Lung (tissue), 12 donors: ENCODE measurements around the gene ETV6. TPM values are rescaled to one million over a fixed set of nuclear protein-coding genes. Genes with fewer than 3 reads are reported as not detected.

Source experiments
- ATAC-seq: fragments of 200-7000 bp; cut with Tn5 transposase; one replicate; pipeline ENCODE4 v1.9.1; 2020; ENCODE audit warnings: moderate number of reproducible peaks; ENCODE audit not compliant: insufficient read depth, low FRiP score
- DNase-seq, 3 donors: peaks; one replicate each; pipeline ENCODE4 v3.0.0-alpha.2; 2013 to 2017
- H3K27ac ChIP-seq, 2 donors: one replicate each; pipeline ENCODE4 v1.5.1; 2013; ENCODE audit warnings: mild to moderate bottlenecking in 2 of 2, moderate library complexity in 2 of 2, control low read depth in 1 of 2, inconsistent platforms in 1 of 2, low read depth in 1 of 2, low read length in 1 of 2
- H3K27me3 ChIP-seq, 3 donors: one replicate each; pipeline ENCODE4 v1.5.1; 2013; ENCODE audit warnings: low read length in 2 of 3; ENCODE audit not compliant: control insufficient read depth in 3 of 3, insufficient read depth in 3 of 3
- H3K36me3 ChIP-seq, 4 donors: one replicate each; pipeline ENCODE4 v1.5.1; 2013; ENCODE audit warnings: low read length in 4 of 4, mild to moderate bottlenecking in 1 of 4, moderate library complexity in 1 of 4; ENCODE audit not compliant: control insufficient read depth in 4 of 4, insufficient read depth in 4 of 4
- H3K4me1 ChIP-seq, 5 donors: one replicate each; pipeline ENCODE4 v1.5.1; 2013; ENCODE audit warnings: low read length in 5 of 5, mild to moderate bottlenecking in 2 of 5, moderate library complexity in 1 of 5; ENCODE audit not compliant: control insufficient read depth in 5 of 5, insufficient read depth in 5 of 5
- H3K4me3 ChIP-seq: one replicate; pipeline ENCODE4 v1.5.1; 2013; ENCODE audit warnings: mild to moderate bottlenecking, control low read depth, moderate library complexity
- H3K9ac ChIP-seq, 2 donors: one replicate each; pipeline ENCODE4 v1.5.1; 2013; ENCODE audit warnings: low read length in 2 of 2, control low read depth in 1 of 2; ENCODE audit not compliant: insufficient read depth in 1 of 2
- H3K9me3 ChIP-seq, 4 donors: one replicate each; pipeline ENCODE4 v1.5.1; 2013; ENCODE audit warnings: low read length in 3 of 4, mild to moderate bottlenecking in 1 of 4, moderate library complexity in 1 of 4; ENCODE audit not compliant: control insufficient read depth in 4 of 4, insufficient read depth in 3 of 4
- CTCF ChIP-seq: IDR thresholded peaks from 2 replicates; pipeline ENCODE4 v1.5.1; 2012; ENCODE audit warnings: mild to moderate bottlenecking; ENCODE audit errors: control extremely low read depth, extremely low read depth
- WGBS, 2 donors: extraction: QIAGEN DNeasy Blood & Tissue Kit; methylation state at CpG; one replicate each; pipeline ENCODE4 v1.1.7; 2013; 5-methylcytosine and 5-hydroxymethylcytosine counted together
- polyA plus RNA-seq, 2 donors: library from polyadenylated mRNA; stranded (reverse); fragments of 200-250 nt; gene quantifications; one replicate each; pipeline ENCODE4 v1.2.1, GENCODE V29; 2013
- total RNA-seq, 2 donors: library from RNA; depleted of rRNA in 1 of 2; stranded (reverse); fragments of >200 nt in 1 of 2; gene quantifications; one replicate each; pipeline ENCODE4 v1.2.1, GENCODE V29; 2014 to 2021
- donor health status: control.
- donor health status: control.
- donor health status: Bipolar disorder and iron deficiency.
- donor health status: healthy.
- donor health status: DM: yes; HTN: yes; CAD: no.

ETV6 gene
- total and polyA plus RNA-seq, 4 donors, result 8.6 to 45.7 (median 13.6) TPM

GRCh38 chr12:11761869-11762567 is 112.5 kb downstream of the ETV6 start:
- peaks cover 18 to 47% (median 33%) of the 10 kb centered on the region in 5 donors for H3K4me1 ChIP-seq

GRCh38 chr12:11762723-11763326 is 113.4 kb downstream of the ETV6 start:
- Histone ChIP-seq H3K27me3 (no peaks in the 10 kb centered on the region), H3K36me3 (peaks cover 0 to 4% (median 0%) of the 10 kb centered on the region in 4 donors), H3K27ac (peak overlapping the region in 1 of 2 donors; percentile 64), H3K9ac (no peak overlapping the region), H3K4me1 (peaks cover 18 to 56% (median 31%) of the 10 kb centered on the region in 5 donors), H3K9me3 (no peaks in the 10 kb centered on the region), H3K4me3 (no peak overlapping the region)
- peak; percentile 32 for ATAC-seq
- WGBS, 2 donors, result 58 to 66% methylated on average over 9 of the region's 9 CpGs
- no peak for DNase-seq
- no peak for TF ChIP-seq CTCF

More at GRCh38 chr12:11761869-11762567, 112.5 kb downstream of the ETV6 start:
- Histone ChIP-seq H3K4me3 (no peak overlapping the region), H3K9me3 (no peaks in the 10 kb centered on the region), H3K27me3 (no peaks in the 10 kb centered on the region), H3K36me3 (peaks cover 0 to 4% (median 0%) of the 10 kb centered on the region in 4 donors), H3K27ac (peak overlapping the region in 1 of 2 donors; percentile 37), H3K9ac (no peak overlapping the region)
- ATAC-seq (no peak), DNase-seq (no peak)
- 66 to 74% methylated on average over 8 of the region's 8 CpGs for WGBS, 2 donors
- TF ChIP-seq CTCF, result no peak

- H3K9me3 ChIP-seq, result no peaks in the 10 kb centered on the region
- no peak for TF ChIP-seq CTCF
- H3K27me3 ChIP-seq, result no peaks in the 10 kb centered on the region
- peaks cover 0 to 4% (median 0%) of the 10 kb centered on the region in 4 donors for H3K36me3 ChIP-seq
- WGBS, 2 donors, result 63 to 83% methylated on average over 7 of the region's 7 CpGs
- H3K27ac ChIP-seq, result peak overlapping the region in 1 of 2 donors; percentile 74
- H3K9ac ChIP-seq, result peak overlapping the region in 1 of 2 donors; percentile 20
- peak in 1 of 3 donors; percentile 47 for DNase-seq
- no peak for ATAC-seq
- no peak overlapping the region for H3K4me3 ChIP-seq
- H3K4me1 ChIP-seq, result peaks cover 18 to 51% (median 27%) of the 10 kb centered on the region in 5 donors
Observed at GRCh38 chr12:11763760-11764520, 114.5 kb downstream of the ETV6 start.
